Liver (tissue), 9 donors: Measurements from ENCODE around the gene CCDC134. TPM values are rescaled to one million over a fixed set of nuclear protein-coding genes. Genes with fewer than 3 reads are reported as not detected.

Experiments used
- DNase-seq: peaks from one replicate; pipeline ENCODE4 v3.0.0-alpha.2; 2017; ENCODE audit warnings: low spot score
- H3K27ac ChIP-seq, 2 donors: one replicate each; pipeline ENCODE4 v1.7.0; 2013; ENCODE audit warnings: inconsistent platforms in 2 of 2, low read length in 2 of 2, control low read depth in 1 of 2, low read depth in 1 of 2, mild to moderate bottlenecking in 1 of 2
- H3K27me3 ChIP-seq, 4 donors: one replicate each; pipeline versions ENCODE4 v1.6.1 to v1.7.0; 2013; ENCODE audit warnings: low read length in 3 of 4, inconsistent platforms in 1 of 4, mild to moderate bottlenecking in 1 of 4, moderate library complexity in 1 of 4; ENCODE audit not compliant: control insufficient read depth in 4 of 4, insufficient read depth in 4 of 4
- H3K36me3 ChIP-seq, 4 donors: one replicate each; pipeline versions ENCODE4 v1.6.1 to v1.7.0; 2013; ENCODE audit warnings: low read length in 3 of 4, mild to moderate bottlenecking in 3 of 4, low read depth in 1 of 4, moderate library complexity in 1 of 4; ENCODE audit not compliant: control insufficient read depth in 4 of 4, insufficient read depth in 3 of 4
- H3K4me1 ChIP-seq, 4 donors: one replicate each; pipeline versions ENCODE4 v1.6.1 to v1.7.0; 2013; ENCODE audit warnings: low read length in 3 of 4, mild to moderate bottlenecking in 3 of 4, moderate library complexity in 1 of 4; ENCODE audit not compliant: control insufficient read depth in 4 of 4, insufficient read depth in 4 of 4
- H3K4me3 ChIP-seq, 3 donors: one replicate each; pipeline versions ENCODE4 v1.6.1 to v1.7.0; 2013; ENCODE audit warnings: low read length in 3 of 3, control low read depth in 1 of 3, low read depth in 1 of 3, mild to moderate bottlenecking in 1 of 3
- H3K9ac ChIP-seq, 2 donors: one replicate each; pipeline ENCODE4 v1.7.0; 2013; ENCODE audit warnings: low read length in 2 of 2, mild to moderate bottlenecking in 2 of 2, moderate library complexity in 2 of 2, control low read depth in 1 of 2, low read depth in 1 of 2
- H3K9me3 ChIP-seq, 4 donors: one replicate each; pipeline versions ENCODE4 v1.6.1 to v1.7.0; 2013; ENCODE audit warnings: low read length in 3 of 4; ENCODE audit not compliant: control insufficient read depth in 4 of 4
- ATF3 ChIP-seq: IDR thresholded peaks from 2 replicates; pipeline ENCODE4 v1.6.1; 2016; ENCODE audit warnings: antibody characterized with exemption
- CTCF ChIP-seq: fragments of 150-350 bp; IDR thresholded peaks from 2 replicates; pipeline ENCODE4 v1.5.1; 2017; ENCODE audit warnings: improper control_type of control experiment, low read depth, low read length; ENCODE audit not compliant: missing input control
- EGR1 ChIP-seq, 2 donors: IDR thresholded peaks; 2 replicates each; pipeline ENCODE4 v1.6.1; 2016 to 2018; ENCODE audit warnings: antibody characterized with exemption in 2 of 2, low read depth in 2 of 2
- FOXA1 ChIP-seq: IDR thresholded peaks from 2 replicates; pipeline ENCODE4 v1.6.1; 2016; ENCODE audit warnings: antibody characterized with exemption
- FOXA2 ChIP-seq: IDR thresholded peaks from 2 replicates; pipeline ENCODE4 v1.6.1; 2016; ENCODE audit warnings: antibody characterized with exemption
- GABPA ChIP-seq, 2 donors: IDR thresholded peaks in 1 of 2; conservative IDR thresholded peaks in 1 of 2; 2 replicates each; pipeline ENCODE4 v1.6.1; 2016; ENCODE audit warnings: antibody characterized with exemption in 2 of 2, mild to moderate bottlenecking in 1 of 2, moderate library complexity in 1 of 2
- HNF4G ChIP-seq: IDR thresholded peaks from 2 replicates; pipeline ENCODE4 v1.6.1; 2016; ENCODE audit warnings: antibody characterized with exemption
- JUND ChIP-seq, 2 donors: IDR thresholded peaks; 2 replicates each; pipeline ENCODE4 v1.6.1; 2016; ENCODE audit warnings: antibody characterized with exemption in 2 of 2
- MAX ChIP-seq: IDR thresholded peaks from 2 replicates; pipeline ENCODE4 v1.6.1; 2016; ENCODE audit warnings: antibody characterized with exemption
- NR2F2 ChIP-seq: IDR thresholded peaks from 2 replicates; pipeline ENCODE4 v1.6.1; 2016; ENCODE audit warnings: antibody characterized with exemption
- RAD21 ChIP-seq, 2 donors: IDR thresholded peaks; 2 replicates each; pipeline ENCODE4 v1.6.1; 2016; ENCODE audit warnings: antibody characterized with exemption in 2 of 2, mild to moderate bottlenecking in 2 of 2
- REST ChIP-seq: IDR thresholded peaks from 2 replicates; pipeline ENCODE4 v1.6.1; 2016; ENCODE audit warnings: antibody characterized with exemption, mild to moderate bottlenecking
- RXRA ChIP-seq, 2 donors: IDR thresholded peaks; 2 replicates each; pipeline ENCODE4 v1.6.1; 2017 to 2018; ENCODE audit warnings: antibody characterized with exemption in 2 of 2, mild to moderate bottlenecking in 1 of 2
- SP1 ChIP-seq: IDR thresholded peaks from 2 replicates; pipeline ENCODE4 v1.6.1; 2018; ENCODE audit warnings: antibody characterized with exemption, mild to moderate bottlenecking
- TAF1 ChIP-seq: conservative IDR thresholded peaks from 2 replicates; pipeline ENCODE4 v1.6.1; 2016; ENCODE audit warnings: antibody characterized with exemption, mild to moderate bottlenecking
- YY1 ChIP-seq: IDR thresholded peaks from 2 replicates; pipeline ENCODE4 v1.6.1; 2016; ENCODE audit warnings: antibody characterized with exemption, mild to moderate bottlenecking
- ZBTB33 ChIP-seq: IDR thresholded peaks from 2 replicates; pipeline ENCODE4 v1.6.1; 2016; ENCODE audit warnings: antibody characterized with exemption
- WGBS: extraction: QIAGEN DNeasy Blood & Tissue Kit; methylation state at CpG from one replicate; pipeline ENCODE4 v1.1.7; 2013; 5-methylcytosine and 5-hydroxymethylcytosine counted together
- polyA plus RNA-seq, 2 donors: library from polyadenylated mRNA; stranded (reverse) in 1 of 2; unstranded in 1 of 2; fragments of 200-250 nt in 1 of 2; fragments of >200 nt in 1 of 2; fragmentation: Nextera tagmentation in 1 of 2; extraction: Ambion mirVana in 1 of 2; gene quantifications; one replicate each; pipeline versions ENCODE4 v1.2.1 to v1.2.3, GENCODE V29; 2013 to 2015
- total RNA-seq, 2 donors: library from RNA; depleted of rRNA; stranded (reverse); fragments of >200 nt; gene quantifications; one replicate each; pipeline ENCODE4 v1.2.3, GENCODE V29; 2014
- donor health status: healthy.
- donor health status: healthy.
- donor health status: healthy.
- donor health status: healthy.
- donor health status: healthy.

The CCDC134 gene
- total and polyA plus RNA-seq, 4 donors, result 2.0 to 13.2 (median 6.4) TPM

- WGBS, result 88% methylated on average over 2 of the region's 2 CpGs
- no peak for TF ChIP-seq GABPA (IDR thresholded peaks at IDR 0.05 in 1 of 2, conservative IDR thresholded peaks at IDR 0.05 in 1 of 2)
- no peak for TF ChIP-seq JUND (IDR thresholded peaks at IDR 0.05)
- TF ChIP-seq ATF3, result no peak
- TF ChIP-seq HNF4G, result no peak
- Histone ChIP-seq H3K27me3 (no peaks in the 10 kb centered on the region), H3K4me1 (no peaks in the 10 kb centered on the region), H3K27ac (no peak overlapping the region), H3K9me3 (no peaks in the 10 kb centered on the region), H3K4me3 (no peak overlapping the region), H3K9ac (no peak overlapping the region), H3K36me3 (no peaks in the 10 kb centered on the region)
- DNase-seq, result no peak
Measured at GRCh38 chr22:41787331-41787730, 13.1 kb upstream of the CCDC134 start.

- 96% methylated on average over 3 of the region's 3 CpGs for WGBS
- Histone ChIP-seq H3K9me3 (no peaks in the 10 kb centered on the region), H3K27ac (no peak overlapping the region), H3K9ac (no peak overlapping the region), H3K36me3 (no peaks in the 10 kb centered on the region), H3K27me3 (no peaks in the 10 kb centered on the region), H3K4me3 (no peak overlapping the region), H3K4me1 (no peaks in the 10 kb centered on the region)
- DNase-seq, result no peak
- no peak for TF ChIP-seq CTCF
- TF ChIP-seq HNF4G, result no peak
- TF ChIP-seq FOXA2, result no peak
- no peak for TF ChIP-seq EGR1 (IDR thresholded peaks at IDR 0.05; ENCODE audit: low read depth in 2 of 2)
- no peak for TF ChIP-seq RXRA (IDR thresholded peaks at IDR 0.05)
- TF ChIP-seq MAX, result no peak
- no peak for TF ChIP-seq TAF1
- TF ChIP-seq RAD21 (IDR thresholded peaks at IDR 0.05), result no peak
Measured at GRCh38 chr22:41793871-41794270, 6.6 kb upstream of the CCDC134 start.

- Histone ChIP-seq H3K27me3 (no peaks in the 10 kb centered on the region), H3K9ac (no peak overlapping the region), H3K27ac (no peak overlapping the region), H3K36me3 (no peaks in the 10 kb centered on the region), H3K4me1 (peaks cover 0 to 23% (median 17%) of the 10 kb centered on the region in 4 donors), H3K4me3 (no peak overlapping the region), H3K9me3 (no peaks in the 10 kb centered on the region)
- DNase-seq, result no peak
- WGBS, result 99% methylated on average over 2 of the region's 2 CpGs
- TF ChIP-seq EGR1 (IDR thresholded peaks at IDR 0.05; ENCODE audit: low read depth in 2 of 2) (no peak), CTCF (no peak), HNF4G (no peak), FOXA2 (no peak), MAX (no peak), ZBTB33 (no peak), ATF3 (no peak), TAF1 (no peak), YY1 (no peak), REST (no peak), RAD21 (IDR thresholded peaks at IDR 0.05) (no peak), FOXA1 (no peak), GABPA (IDR thresholded peaks at IDR 0.05 in 1 of 2, conservative IDR thresholded peaks at IDR 0.05 in 1 of 2) (no peak), SP1 (no peak), NR2F2 (no peak)
Measured at GRCh38 chr22:41798736-41799135, 1.7 kb upstream of the CCDC134 start.
